Vagina (tissue), 2 donors: ENCODE measurements around the gene MIS12. TPM values are rescaled to one million over a fixed set of nuclear protein-coding genes. Genes with fewer than 3 reads are reported as not detected.
A peak's percentile ranks its signal among the peaks of the same experiment; 100 is the strongest.

Experiments
- DNase-seq, 2 donors: peaks; one replicate each; pipeline ENCODE4 v3.0.0-alpha.2; 2017; ENCODE audit errors: extremely low spot score in 2 of 2
- H3K27ac ChIP-seq: fragments of 200-600 bp; sonication (generic); one replicate; pipeline ENCODE4 v1.5.1; 2019
- H3K27me3 ChIP-seq: fragments of 200-600 bp; sonication (generic); one replicate; pipeline ENCODE4 v1.5.1; 2019
- H3K36me3 ChIP-seq, 2 donors: fragments of 200-600 bp; sonication (generic); one replicate each; pipeline ENCODE4 v1.5.1; 2017 to 2019
- H3K4me1 ChIP-seq: fragments of 200-600 bp; sonication (generic); one replicate; pipeline ENCODE4 v1.5.1; 2019
- H3K4me3 ChIP-seq, 2 donors: fragments of 200-600 bp; sonication (generic); 1 replicate in 1 of 2; 2 replicates in 1 of 2; pipeline ENCODE4 v1.5.1; 2016 to 2019
- H3K9me3 ChIP-seq: fragments of 200-600 bp; sonication (generic); one replicate; pipeline ENCODE4 v1.5.1; 2019
- CTCF ChIP-seq, 3 experiments: fragments of 450-650 bp in 2 of 3; fragments of 200-600 bp in 1 of 3; sonication (generic) in 1 of 3; IDR thresholded peaks; one replicate each; pipeline ENCODE4 v1.5.1; 2017 to 2019; ENCODE audit warnings: antibody characterized with exemption in 3 of 3, mild to moderate bottlenecking in 2 of 3, moderate library complexity in 2 of 3
- POLR2A ChIP-seq, 2 donors: fragments of 450-650 bp; IDR thresholded peaks; one replicate each; pipeline ENCODE4 v1.6.1; 2017; ENCODE audit warnings: antibody characterized with exemption in 2 of 2, mild to moderate bottlenecking in 2 of 2, moderate library complexity in 2 of 2
- POLR2AphosphoS5 ChIP-seq, 2 donors: sonication (generic); formaldehyde crosslinking; IDR thresholded peaks; one replicate each; pipeline ENCODE4 v1.9.0; 2017; ENCODE audit warnings: antibody characterized with exemption in 2 of 2, mild to moderate bottlenecking in 2 of 2, low read depth in 1 of 2; ENCODE audit not compliant: insufficient read depth in 1 of 2
- intact Hi-C: fragments of 100-400 bp; cut with DNase I; formaldehyde crosslinking; loops from one replicate; pipeline ENCODE4 v1.15.1; 2023
- total RNA-seq: library from RNA; depleted of rRNA; stranded (reverse); fragments of >200 nt; gene quantifications from one replicate; pipeline ENCODE4 v1.2.3, GENCODE V29; 2016

MIS12 gene
- total RNA-seq, 1 donor from 2014 or later, result 9.3 TPM

- Histone ChIP-seq H3K4me1 (peaks cover 9% of the 10 kb centered on the region), H3K36me3 (peaks cover 0 to 76% of the 10 kb centered on the region in 2 donors), H3K27me3 (no peaks in the 10 kb centered on the region), H3K27ac (no peak overlapping the region), H3K9me3 (no peaks in the 10 kb centered on the region), H3K4me3 (no peak overlapping the region)
- TF ChIP-seq POLR2AphosphoS5 (IDR thresholded peaks at IDR 0.05; ENCODE audit: insufficient read depth in 1 of 2, low read depth in 1 of 2), result no peak
- intact Hi-C loops, result no loop called here
- no peak for DNase-seq
Observed at GRCh38 chr17:5531085-5531418, 44.7 kb downstream of the MIS12 start.

DNA sequence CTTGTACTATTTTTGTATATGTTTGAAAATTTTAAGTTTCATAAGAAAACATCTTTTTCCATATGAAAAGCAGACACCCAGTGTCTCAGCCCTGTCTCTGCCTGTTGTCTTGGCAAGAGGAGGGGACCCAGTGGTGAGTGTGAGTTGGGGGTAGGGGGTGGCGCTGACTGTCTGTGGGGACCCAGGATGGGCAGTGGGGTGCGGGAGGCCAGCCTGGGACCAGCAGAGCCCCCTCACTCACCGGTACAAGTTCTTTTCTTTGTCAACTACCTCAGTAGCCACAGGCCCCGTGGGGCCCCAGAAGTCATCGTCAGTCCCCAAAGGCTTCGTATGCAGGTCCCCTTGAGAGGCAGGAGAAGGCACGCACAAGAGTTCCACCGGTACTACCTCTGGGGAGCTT, 46.2 kb downstream of the MIS12 start:
- Histone ChIP-seq H3K27me3 (no peaks in the 10 kb centered on the region), H3K27ac (no peak overlapping the region), H3K36me3 (peaks cover 0 to 81% of the 10 kb centered on the region in 2 donors), H3K9me3 (no peaks in the 10 kb centered on the region), H3K4me3 (no peak overlapping the region), H3K4me1 (peaks cover 13% of the 10 kb centered on the region)
- DNase-seq, result no peak
- intact Hi-C loops, result no loop called here
- TF ChIP-seq CTCF (IDR thresholded peaks at IDR 0.05) (no peak), POLR2AphosphoS5 (IDR thresholded peaks at IDR 0.05; ENCODE audit: insufficient read depth in 1 of 2, low read depth in 1 of 2) (no peak), POLR2A (IDR thresholded peaks at IDR 0.05) (no peak)

GRCh38 chr17:5533486-5534315, 47.3 kb downstream of the MIS12 start:
- Histone ChIP-seq H3K27me3 (no peaks in the 10 kb centered on the region), H3K36me3 (peaks cover 0 to 83% of the 10 kb centered on the region in 2 donors), H3K9me3 (no peaks in the 10 kb centered on the region), H3K4me1 (peaks cover 22% of the 10 kb centered on the region), H3K4me3 (no peak overlapping the region), H3K27ac (no peak overlapping the region)
- TF ChIP-seq POLR2AphosphoS5 (IDR thresholded peaks at IDR 0.05; ENCODE audit: insufficient read depth in 1 of 2, low read depth in 1 of 2), result no peak
- no peak for TF ChIP-seq CTCF (IDR thresholded peaks at IDR 0.05)
- TF ChIP-seq POLR2A (IDR thresholded peaks at IDR 0.05), result no peak
- intact Hi-C loops, result no loop called here
- no peak for DNase-seq

DNA sequence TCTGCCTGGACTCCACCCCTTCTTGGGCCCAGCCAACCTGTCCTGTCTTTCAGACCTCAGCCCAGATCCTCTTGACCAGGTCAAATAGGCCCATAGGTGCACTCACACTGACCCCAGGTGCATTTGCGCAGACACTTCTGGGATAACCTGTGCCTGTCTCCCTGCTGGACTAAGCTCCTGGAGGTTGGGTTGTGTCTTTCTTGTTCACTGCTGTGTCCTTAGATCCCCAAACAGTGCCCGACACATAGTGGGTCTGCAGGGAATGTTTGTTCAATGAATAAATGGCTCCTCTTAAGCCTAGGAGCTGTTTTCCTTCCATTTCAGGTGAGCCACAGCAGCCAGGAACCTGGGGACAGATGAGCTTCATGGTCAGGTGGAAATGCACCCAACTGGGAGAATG, 49.1 kb downstream of the MIS12 start:
- H3K4me1 ChIP-seq, result peaks cover 23% of the 10 kb centered on the region
- TF ChIP-seq POLR2AphosphoS5 (IDR thresholded peaks at IDR 0.05; ENCODE audit: insufficient read depth in 1 of 2, low read depth in 1 of 2) (no peak), CTCF (IDR thresholded peaks at IDR 0.05) (no peak), POLR2A (IDR thresholded peaks at IDR 0.05) (no peak)
- intact Hi-C loops, result no loop called here
- H3K27ac ChIP-seq, result no peak overlapping the region
- DNase-seq, result no peak
- H3K4me3 ChIP-seq, result no peak overlapping the region
- no peaks in the 10 kb centered on the region for H3K9me3 ChIP-seq
- H3K27me3 ChIP-seq, result no peaks in the 10 kb centered on the region
- peaks cover 0 to 82% of the 10 kb centered on the region in 2 donors for H3K36me3 ChIP-seq

DNA sequence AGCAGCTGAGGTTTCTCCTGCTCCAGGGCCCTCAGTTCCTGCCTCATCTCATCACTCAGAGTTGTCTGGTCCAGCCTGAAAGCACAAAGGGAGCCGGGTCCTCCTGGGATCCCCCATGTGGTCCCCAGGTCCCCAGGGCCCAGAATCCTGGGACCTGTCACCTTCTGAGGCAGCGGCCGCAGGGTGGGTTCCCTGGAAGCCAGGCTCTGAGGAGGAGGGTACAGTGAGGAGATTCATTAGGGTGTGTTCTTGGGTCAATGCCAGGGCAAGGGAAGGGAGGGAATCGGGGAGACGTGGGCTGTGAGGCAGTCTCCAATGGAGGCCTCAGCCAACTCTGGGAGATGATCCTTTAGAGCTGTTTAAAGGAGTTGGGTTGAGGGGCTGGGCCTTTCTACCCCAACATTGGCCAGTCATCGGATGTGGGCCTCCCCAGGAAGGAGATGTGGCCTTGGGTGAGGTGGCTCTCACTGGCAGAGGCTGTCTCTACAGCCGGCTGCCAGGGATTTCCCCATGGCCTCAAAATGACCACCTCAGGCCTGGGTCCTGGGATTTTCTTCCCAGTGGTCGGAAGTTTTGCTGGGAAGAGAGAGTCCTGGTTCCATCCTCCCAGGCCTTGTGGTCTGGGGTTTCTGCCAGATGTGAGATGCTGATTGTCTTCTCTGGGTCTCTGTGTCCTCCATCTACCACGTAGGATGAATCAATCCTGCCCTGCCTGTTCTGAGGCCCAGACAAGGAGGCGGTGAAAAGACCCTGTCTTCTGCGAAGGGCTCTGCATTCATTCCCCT, 50.7 kb downstream of the MIS12 start:
- Histone ChIP-seq H3K36me3 (peaks cover 0 to 82% of the 10 kb centered on the region in 2 donors), H3K27ac (peak overlapping the region; percentile 78), H3K4me3 (no peak overlapping the region), H3K4me1 (peaks cover 36% of the 10 kb centered on the region), H3K27me3 (no peaks in the 10 kb centered on the region), H3K9me3 (no peaks in the 10 kb centered on the region)
- TF ChIP-seq POLR2AphosphoS5 (IDR thresholded peaks at IDR 0.05; ENCODE audit: insufficient read depth in 1 of 2, low read depth in 1 of 2) (peak in 1 of 2 donors; percentile 31), CTCF (IDR thresholded peaks at IDR 0.05) (no peak)
- intact Hi-C loops, result no loop called here
- no peak for DNase-seq
